Aorta (tissue), 5 donors: Measurements from ENCODE around the gene AHSG. TPM values are rescaled to one million over a fixed set of nuclear protein-coding genes. Genes with fewer than 3 reads are reported as not detected.
"Not testable (repeated sequence)": the region's sequence is repeated elsewhere in the genome, so short reads cannot be mapped to it uniquely, and the experiment has no call there.

Source experiments
- ATAC-seq: fragments of 200-7000 bp; cut with Tn5 transposase; one replicate; pipeline ENCODE4 v1.9.1; 2022; ENCODE audit warnings: moderate library complexity; ENCODE audit not compliant: low FRiP score
- DNase-seq, 2 donors: peaks; one replicate each; pipeline ENCODE4 v3.0.0-alpha.2; 2020
- H3K27ac ChIP-seq, 2 donors: one replicate each; pipeline ENCODE4 v1.5.1; 2013; ENCODE audit warnings: low read length in 2 of 2, mild to moderate bottlenecking in 2 of 2, moderate library complexity in 2 of 2, control low read depth in 1 of 2, inconsistent platforms in 1 of 2, low read depth in 1 of 2
- H3K27me3 ChIP-seq, 2 donors: one replicate each; pipeline ENCODE4 v1.6.1; 2013; ENCODE audit warnings: control low read depth in 1 of 2, low read length in 1 of 2, mild to moderate bottlenecking in 1 of 2, moderate library complexity in 1 of 2; ENCODE audit not compliant: insufficient read depth in 2 of 2, control insufficient read depth in 1 of 2
- H3K36me3 ChIP-seq, 2 donors: one replicate each; pipeline ENCODE4 v1.6.1; 2013; ENCODE audit warnings: control low read depth in 1 of 2, low read length in 1 of 2, mild to moderate bottlenecking in 1 of 2; ENCODE audit not compliant: insufficient read depth in 2 of 2, control insufficient read depth in 1 of 2
- H3K4me1 ChIP-seq, 2 donors: one replicate each; pipeline ENCODE4 v1.6.1; 2013; ENCODE audit warnings: low read length in 2 of 2, control low read depth in 1 of 2, mild to moderate bottlenecking in 1 of 2, moderate library complexity in 1 of 2; ENCODE audit not compliant: insufficient read depth in 2 of 2, control insufficient read depth in 1 of 2
- H3K4me3 ChIP-seq, 2 donors: one replicate each; pipeline ENCODE4 v1.5.1; 2013; ENCODE audit warnings: low read length in 2 of 2, control low read depth in 1 of 2, mild to moderate bottlenecking in 1 of 2
- H3K9me3 ChIP-seq: one replicate; pipeline ENCODE4 v1.6.1; 2013; ENCODE audit warnings: mild to moderate bottlenecking, low read length; ENCODE audit not compliant: control insufficient read depth
- WGBS, 2 donors: extraction: QIAGEN DNeasy Blood & Tissue Kit; methylation state at CpG; one replicate each; pipeline ENCODE4 v1.1.7; 2013; 5-methylcytosine and 5-hydroxymethylcytosine counted together
- intact Hi-C, 2 donors: fragments of 100-400 bp; cut with DNase I; formaldehyde crosslinking; loops; one replicate each; pipeline versions ENCODE4 v1.14.2 to v1.15.0; 2022
- polyA plus RNA-seq, 2 donors: library from polyadenylated mRNA; stranded (reverse); fragments of 200-250 nt; gene quantifications; one replicate each; pipeline ENCODE4 v1.2.3, GENCODE V29; 2013
- total RNA-seq, 2 donors: library from RNA; stranded (reverse); fragmentation: NEBNext Ultra II Directional; extraction: Animal tissue kit (Norgen Biotek cat#: 25700); gene quantifications; one replicate each; pipeline ENCODE4 v1.2.1, GENCODE V29; 2021
- donor health status: healthy with polysubstance abuse.
- donor health status: Bipolar disorder and iron deficiency.
- donor health status: DM: no; HTN: no; CAD: no.
- donor health status: DM: no; HTN: no; CAD: no.
- donor health status: DM: yes; HTN: yes; CAD: no.

Gene AHSG
- total and polyA plus RNA-seq, 4 donors = 0.13 TPM; not detected in 3

GRCh38 chr3:186627852-186628414 is 15.1 kb downstream of the AHSG start:
- Histone ChIP-seq H3K27ac (no peak overlapping the region), H3K9me3 (no peaks in the 10 kb centered on the region), H3K4me1 (no peaks in the 10 kb centered on the region), H3K4me3 (no peak overlapping the region), H3K36me3 (no peaks in the 10 kb centered on the region), H3K27me3 (no peaks in the 10 kb centered on the region)
- ATAC-seq (no peak), DNase-seq (no peak)
- intact Hi-C loops = no loop called here
- WGBS, 2 donors = 91 to 94% methylated on average over 7 of the region's 7 CpGs

- WGBS, 2 donors = 39 to 52% methylated on average over 7 of the region's 7 CpGs
- Histone ChIP-seq H3K27ac (no peak overlapping the region), H3K4me3 (no peak overlapping the region), H3K9me3 (no peaks in the 10 kb centered on the region), H3K36me3 (no peaks in the 10 kb centered on the region), H3K27me3 (no peaks in the 10 kb centered on the region), H3K4me1 (no peaks in the 10 kb centered on the region)
- ATAC-seq = no peak
- intact Hi-C loops = no loop called here
- DNase-seq = no peak
Measured at GRCh38 chr3:186628756-186629155, 15.9 kb downstream of the AHSG start.

- no peak for DNase-seq
- Histone ChIP-seq H3K9me3 (no peaks in the 10 kb centered on the region), H3K27ac (no peak overlapping the region), H3K4me3 (no peak overlapping the region), H3K36me3 (no peaks in the 10 kb centered on the region), H3K4me1 (no peaks in the 10 kb centered on the region), H3K27me3 (peaks cover 0 to 2% of the 10 kb centered on the region in 2 donors)
- intact Hi-C loops = no loop called here
- no peak for ATAC-seq
- WGBS, 2 donors = 75 to 92% methylated on average over 6 of the region's 6 CpGs
Measured at GRCh38 chr3:186630950-186631641, 18.2 kb downstream of the AHSG start.

- H3K36me3 ChIP-seq = no peaks in the 10 kb centered on the region
- ATAC-seq = no peak
Measured at GRCh38 chr3:186633481-186633880, 20.6 kb downstream of the AHSG start.

GRCh38 chr3:186634207-186634606 is 21.3 kb downstream of the AHSG start:
- DNase-seq, H3K36me3 ChIP-seq, intact Hi-C loops, H3K27me3 ChIP-seq, H3K27ac ChIP-seq, H3K4me1 ChIP-seq, ATAC-seq, H3K4me3 ChIP-seq, H3K9me3 ChIP-seq: not testable (repeated sequence)
- 83 to 84% methylated on average over 5 of the region's 5 CpGs for WGBS, 2 donors

More at GRCh38 chr3:186633481-186633880, 20.6 kb downstream of the AHSG start:
- no peaks in the 10 kb centered on the region for H3K9me3 ChIP-seq
- no peak overlapping the region for H3K4me3 ChIP-seq
- no peaks in the 10 kb centered on the region for H3K4me1 ChIP-seq
- H3K27me3 ChIP-seq = peaks cover 0 to 2% of the 10 kb centered on the region in 2 donors
- no peak for DNase-seq
- H3K27ac ChIP-seq = no peak overlapping the region
- intact Hi-C loops = no loop called here

GRCh38 chr3:186635532-186635931 is 22.7 kb downstream of the AHSG start:
- no peak for DNase-seq
- Histone ChIP-seq H3K36me3 (no peaks in the 10 kb centered on the region), H3K4me1 (no peaks in the 10 kb centered on the region), H3K27me3 (peaks cover 0 to 2% of the 10 kb centered on the region in 2 donors), H3K4me3 (no peak overlapping the region), H3K27ac (no peak overlapping the region), H3K9me3 (no peaks in the 10 kb centered on the region)
- intact Hi-C loops = no loop called here
- ATAC-seq = no peak
- 89% methylated on average over 3 of the region's 3 CpGs for WGBS, 2 donors

GRCh38 chr3:186636536-186636935 is 23.7 kb downstream of the AHSG start:
- no peaks in the 10 kb centered on the region for H3K4me1 ChIP-seq
- peaks cover 0 to 2% of the 10 kb centered on the region in 2 donors for H3K27me3 ChIP-seq
- no peaks in the 10 kb centered on the region for H3K9me3 ChIP-seq
- intact Hi-C loops = no loop called here
- no peak overlapping the region for H3K4me3 ChIP-seq
- ATAC-seq (no peak), DNase-seq (no peak)
- WGBS, 2 donors = 86 to 87% methylated on average over 7 of the region's 7 CpGs
- no peaks in the 10 kb centered on the region for H3K36me3 ChIP-seq
- H3K27ac ChIP-seq = no peak overlapping the region

- no peak overlapping the region for H3K27ac ChIP-seq
- no peak overlapping the region for H3K4me3 ChIP-seq
- H3K36me3 ChIP-seq = no peaks in the 10 kb centered on the region
- no peaks in the 10 kb centered on the region for H3K9me3 ChIP-seq
- H3K27me3 ChIP-seq = peaks cover 0 to 2% of the 10 kb centered on the region in 2 donors
- intact Hi-C loops = no loop called here
- 82 to 89% methylated on average over 3 of the region's 3 CpGs for WGBS, 2 donors
- no peaks in the 10 kb centered on the region for H3K4me1 ChIP-seq
- ATAC-seq = no peak
- DNase-seq = no peak
Measured at GRCh38 chr3:186637686-186638085, 24.8 kb downstream of the AHSG start.

GRCh38 chr3:186638259-186638658 is 25.4 kb downstream of the AHSG start:
- no peaks in the 10 kb centered on the region for H3K36me3 ChIP-seq
- intact Hi-C loops = no loop called here
- no peak for DNase-seq
- peaks cover 0 to 2% of the 10 kb centered on the region in 2 donors for H3K27me3 ChIP-seq
- H3K9me3 ChIP-seq = no peaks in the 10 kb centered on the region
- no peak overlapping the region for H3K4me3 ChIP-seq
- H3K27ac ChIP-seq = no peak overlapping the region
- WGBS, 2 donors = 93 to 95% methylated on average over 2 of the region's 2 CpGs
- H3K4me1 ChIP-seq = no peaks in the 10 kb centered on the region
- no peak for ATAC-seq
